Measurements from ENCODE around the gene L3MBTL1. TPM values are rescaled to one million over a fixed set of nuclear protein-coding genes. Genes with fewer than 3 reads are reported as not detected.
A peak's percentile ranks its signal among the peaks of the same experiment; 100 is the strongest.

The L3MBTL1 gene
- total RNA-seq, 2 experiments from 2014 or later: 7.0 to 7.3 TPM

- H3K4me3 Mint-ChIP-seq: peak overlapping the region; percentile 91
- ChIA-PET CTCF (interaction anchor here (1.9 to 2.8 kb wide), 2 partner anchors 24 to 65 kb away, joined by 6 to 7 read pairs; no protein-coding TSS in a partner anchor), POLR2A (interaction anchor here (3.3 kb wide), 1 partner anchor 57 kb away, joined by 25 read pairs; the partner anchor contains the start of gene SRSF6)
- no peak for TF ChIP-seq CTCF (IDR thresholded peaks at IDR 0.05)
- DNase-seq (peak; percentile 98), ATAC-seq (peak; percentile 95)
- H3K36me3 Mint-ChIP-seq (ENCODE audit: low read depth): peaks cover 5% of the 10 kb centered on the region
- peaks cover 9% of the 10 kb centered on the region for H3K4me1 Mint-ChIP-seq (ENCODE audit: low read depth)
- H3K27me3 Mint-ChIP-seq: peaks cover 4% of the 10 kb centered on the region
- H3K9me3 Mint-ChIP-seq: no peaks in the 10 kb centered on the region
- intact Hi-C loops (cut with micrococcal nuclease): no loop called here
- peak overlapping the region; percentile 93 for H3K27ac Mint-ChIP-seq
Observed at GRCh38 chr20:43513931-43514647, 6.6 kb downstream of the L3MBTL1 start.

- peaks cover 9% of the 10 kb centered on the region for H3K4me1 Mint-ChIP-seq (ENCODE audit: low read depth)
- no peak for TF ChIP-seq CTCF (IDR thresholded peaks at IDR 0.05)
- H3K9me3 Mint-ChIP-seq: no peaks in the 10 kb centered on the region
- intact Hi-C loops (cut with micrococcal nuclease): no loop called here
- peak overlapping the region; percentile 93 for H3K27ac Mint-ChIP-seq
- H3K4me3 Mint-ChIP-seq: peak overlapping the region; percentile 91
- ChIA-PET POLR2A (interaction anchor here (1.4 to 3.3 kb wide), 3 partner anchors 49 to 64 kb away, joined by 3 to 25 read pairs (median 6); partner anchors contain the start of gene SRSF6), CTCF (interaction anchor here (1.2 to 2.8 kb wide), 3 partner anchors 10 to 66 kb away, joined by 3 to 7 read pairs (median 6); no protein-coding TSS in a partner anchor)
- no peak for DNase-seq
- no peaks in the 10 kb centered on the region for H3K27me3 Mint-ChIP-seq
- peaks cover 5% of the 10 kb centered on the region for H3K36me3 Mint-ChIP-seq (ENCODE audit: low read depth)
- ATAC-seq: peak; percentile 14
Observed at GRCh38 chr20:43514648-43514999, 7.1 kb downstream of the L3MBTL1 start.

GRCh38 chr20:43515628-43516027 lies 8.1 kb downstream of the L3MBTL1 start:
- peaks cover 5% of the 10 kb centered on the region for H3K36me3 Mint-ChIP-seq (ENCODE audit: low read depth)
- no peak overlapping the region for H3K27ac Mint-ChIP-seq
- no peaks in the 10 kb centered on the region for H3K9me3 Mint-ChIP-seq
- TF ChIP-seq CTCF (IDR thresholded peaks at IDR 0.05): no peak
- POLR2A ChIA-PET: interaction anchor here (1.4 to 3.3 kb wide), 3 partner anchors 50 to 63 kb away, joined by 3 to 25 read pairs (median 6); partner anchors contain the start of gene SRSF6
- CTCF ChIA-PET: interaction anchor here (1.2 to 2.8 kb wide), 4 partner anchors 9 to 66 kb away, joined by 3 to 10 read pairs (median 5); no protein-coding TSS in a partner anchor
- DNase-seq: no peak
- H3K4me1 Mint-ChIP-seq (ENCODE audit: low read depth): peaks cover 9% of the 10 kb centered on the region
- no peak for ATAC-seq
- intact Hi-C loops (cut with micrococcal nuclease): no loop called here
- H3K4me3 Mint-ChIP-seq: peak overlapping the region; percentile 91
- H3K27me3 Mint-ChIP-seq: no peaks in the 10 kb centered on the region

GRCh38 chr20:43516251-43516824 lies 8.8 kb downstream of the L3MBTL1 start:
- ChIA-PET POLR2A (interaction anchor here (0.6 to 3.3 kb wide), 3 partner anchors 51 to 182 kb away, joined by 3 to 25 read pairs (median 6); partner anchors contain the start of gene SRSF6), CTCF (interaction anchor here (0.8 to 2.8 kb wide), 4 partner anchors 11 to 67 kb away, joined by 3 to 10 read pairs (median 5); no protein-coding TSS in a partner anchor)
- intact Hi-C loops (cut with micrococcal nuclease): no loop called here
- Mint-ChIP-seq H3K36me3 (ENCODE audit: low read depth) (peaks cover 5% of the 10 kb centered on the region), H3K27ac (no peak overlapping the region), H3K4me1 (ENCODE audit: low read depth) (peaks cover 9% of the 10 kb centered on the region), H3K4me3 (no peak overlapping the region), H3K27me3 (peaks cover 2% of the 10 kb centered on the region), H3K9me3 (no peaks in the 10 kb centered on the region)
- no peak for ATAC-seq
- no peak for TF ChIP-seq CTCF (IDR thresholded peaks at IDR 0.05)
- no peak for DNase-seq

Data from activated CD8-positive, alpha-beta T cell treated with anti-CD3 and anti-CD28 coated beads for 36 hours (primary cell).